ENCODE measurements around the gene GFOD1. TPM values are rescaled to one million over a fixed set of nuclear protein-coding genes. Genes with fewer than 3 reads are reported as not detected.

GFOD1 gene
- total RNA-seq, 1 donor from 2014 or later: 16.3 TPM

- no peaks in the 10 kb centered on the region for H3K36me3 ChIP-seq (ENCODE audit: control insufficient read depth, insufficient read depth, low read length)
Measured at GRCh38 chr6:13500264-13500663, 12.9 kb upstream of the GFOD1 start.

GRCh38 chr6:13496513-13497190 is 9.3 kb upstream of the GFOD1 start:
- H3K27me3 ChIP-seq (ENCODE audit: control insufficient read depth, insufficient read depth, low read length): no peaks in the 10 kb centered on the region
- H3K4me3 ChIP-seq (ENCODE audit: low read depth, low read length): no peak overlapping the region
- no peaks in the 10 kb centered on the region for H3K36me3 ChIP-seq (ENCODE audit: control insufficient read depth, insufficient read depth, low read length)
- TF ChIP-seq CTCF (IDR thresholded peaks at IDR 0.05; ENCODE audit: insufficient read depth, low read length, severe bottlenecking): no peak
- peak; percentile 29 for DNase-seq (ENCODE audit: low read depth)
- no peak for FAIRE-seq

More at GRCh38 chr6:13500264-13500663, 12.9 kb upstream of the GFOD1 start:
- FAIRE-seq (peak; percentile 32), DNase-seq (ENCODE audit: low read depth) (peak; percentile 44)
- H3K4me3 ChIP-seq (ENCODE audit: low read depth, low read length): no peak overlapping the region
- no peaks in the 10 kb centered on the region for H3K27me3 ChIP-seq (ENCODE audit: control insufficient read depth, insufficient read depth, low read length)
- TF ChIP-seq CTCF (IDR thresholded peaks at IDR 0.05; ENCODE audit: insufficient read depth, low read length, severe bottlenecking): no peak

- H3K4me3 ChIP-seq (ENCODE audit: low read depth, low read length): no peak overlapping the region
- no peak for FAIRE-seq
- H3K36me3 ChIP-seq (ENCODE audit: control insufficient read depth, insufficient read depth, low read length): no peaks in the 10 kb centered on the region
- no peak for DNase-seq (ENCODE audit: low read depth)
- no peak for TF ChIP-seq CTCF (IDR thresholded peaks at IDR 0.05; ENCODE audit: insufficient read depth, low read length, severe bottlenecking)
- H3K27me3 ChIP-seq (ENCODE audit: control insufficient read depth, insufficient read depth, low read length): no peaks in the 10 kb centered on the region
Measured at GRCh38 chr6:13495818-13496217, 8.4 kb upstream of the GFOD1 start.

GRCh38 chr6:13495112-13495776 is 7.8 kb upstream of the GFOD1 start:
- no peak for DNase-seq (ENCODE audit: low read depth)
- no peak overlapping the region for H3K4me3 ChIP-seq (ENCODE audit: low read depth, low read length)
- H3K36me3 ChIP-seq (ENCODE audit: control insufficient read depth, insufficient read depth, low read length): no peaks in the 10 kb centered on the region
- H3K27me3 ChIP-seq (ENCODE audit: control insufficient read depth, insufficient read depth, low read length): no peaks in the 10 kb centered on the region
- TF ChIP-seq CTCF (IDR thresholded peaks at IDR 0.05; ENCODE audit: insufficient read depth, low read length, severe bottlenecking): no peak
- FAIRE-seq: no peak

- no peak for FAIRE-seq
- H3K4me3 ChIP-seq (ENCODE audit: low read depth, low read length): no peak overlapping the region
- DNase-seq (ENCODE audit: low read depth): no peak
- no peaks in the 10 kb centered on the region for H3K27me3 ChIP-seq (ENCODE audit: control insufficient read depth, insufficient read depth, low read length)
- no peaks in the 10 kb centered on the region for H3K36me3 ChIP-seq (ENCODE audit: control insufficient read depth, insufficient read depth, low read length)
- TF ChIP-seq CTCF (IDR thresholded peaks at IDR 0.05; ENCODE audit: insufficient read depth, low read length, severe bottlenecking): no peak
Measured at GRCh38 chr6:13494137-13494536, 6.7 kb upstream of the GFOD1 start.
